GM19099 (cell line): ENCODE data around the gene HIF3A.

ENCODE experiments used
- POLR2A ChIP-seq: IDR thresholded peaks from 3 replicates; pipeline ENCODE4 v1.6.1; 2011; ENCODE audit warnings: low read depth; ENCODE audit not compliant: insufficient read length; ENCODE audit errors: extremely low read depth

The HIF3A gene

GRCh38 chr19:46381756-46382345 is 85.0 kb downstream of the HIF3A start:
- no peak for TF ChIP-seq POLR2A

- TF ChIP-seq POLR2A: no peak
Measured at GRCh38 chr19:46383171-46383815, 86.5 kb downstream of the HIF3A start.

- TF ChIP-seq POLR2A: no peak
Measured at GRCh38 chr19:46383846-46384245, 87.0 kb downstream of the HIF3A start.

GRCh38 chr19:46384396-46384795 is 87.6 kb downstream of the HIF3A start:
- no peak for TF ChIP-seq POLR2A

GRCh38 chr19:46385636-46386035 is 88.8 kb downstream of the HIF3A start:
- TF ChIP-seq POLR2A: no peak

GRCh38 chr19:46386151-46386550 is 89.3 kb downstream of the HIF3A start:
- TF ChIP-seq POLR2A: no peak

- no peak for TF ChIP-seq POLR2A
Measured at GRCh38 chr19:46386996-46387712, 90.3 kb downstream of the HIF3A start.

- TF ChIP-seq POLR2A: no peak
Measured at GRCh38 chr19:46387713-46388130, 90.9 kb downstream of the HIF3A start.

- no peak for TF ChIP-seq POLR2A
Measured at GRCh38 chr19:46388311-46389095, 91.7 kb downstream of the HIF3A start.

- TF ChIP-seq POLR2A: no peak
Measured at GRCh38 chr19:46390121-46390858, 93.4 kb downstream of the HIF3A start.

- no peak for TF ChIP-seq POLR2A
Measured at GRCh38 chr19:46390866-46391265, 94.0 kb downstream of the HIF3A start.

- no peak for TF ChIP-seq POLR2A
Measured at GRCh38 chr19:46391296-46392251, 94.7 kb downstream of the HIF3A start.

- TF ChIP-seq POLR2A: no peak
Measured at GRCh38 chr19:46392252-46392801, 95.5 kb downstream of the HIF3A start.

- no peak for TF ChIP-seq POLR2A
Measured at GRCh38 chr19:46392837-46393236, 96.0 kb downstream of the HIF3A start.
